CD4-positive, alpha-beta T cell treated with Interleukin-2 at 100 ng/mL for 4 hours (primary cell): ENCODE measurements around the gene FOXQ1.

ENCODE experiments used
- DNase-seq: peaks from one replicate; pipeline ENCODE4 v3.0.0-alpha.2; 2020; ENCODE audit warnings: low spot score

Gene FOXQ1, protein sequence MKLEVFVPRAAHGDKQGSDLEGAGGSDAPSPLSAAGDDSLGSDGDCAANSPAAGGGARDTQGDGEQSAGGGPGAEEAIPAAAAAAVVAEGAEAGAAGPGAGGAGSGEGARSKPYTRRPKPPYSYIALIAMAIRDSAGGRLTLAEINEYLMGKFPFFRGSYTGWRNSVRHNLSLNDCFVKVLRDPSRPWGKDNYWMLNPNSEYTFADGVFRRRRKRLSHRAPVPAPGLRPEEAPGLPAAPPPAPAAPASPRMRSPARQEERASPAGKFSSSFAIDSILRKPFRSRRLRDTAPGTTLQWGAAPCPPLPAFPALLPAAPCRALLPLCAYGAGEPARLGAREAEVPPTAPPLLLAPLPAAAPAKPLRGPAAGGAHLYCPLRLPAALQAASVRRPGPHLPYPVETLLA

DNA sequence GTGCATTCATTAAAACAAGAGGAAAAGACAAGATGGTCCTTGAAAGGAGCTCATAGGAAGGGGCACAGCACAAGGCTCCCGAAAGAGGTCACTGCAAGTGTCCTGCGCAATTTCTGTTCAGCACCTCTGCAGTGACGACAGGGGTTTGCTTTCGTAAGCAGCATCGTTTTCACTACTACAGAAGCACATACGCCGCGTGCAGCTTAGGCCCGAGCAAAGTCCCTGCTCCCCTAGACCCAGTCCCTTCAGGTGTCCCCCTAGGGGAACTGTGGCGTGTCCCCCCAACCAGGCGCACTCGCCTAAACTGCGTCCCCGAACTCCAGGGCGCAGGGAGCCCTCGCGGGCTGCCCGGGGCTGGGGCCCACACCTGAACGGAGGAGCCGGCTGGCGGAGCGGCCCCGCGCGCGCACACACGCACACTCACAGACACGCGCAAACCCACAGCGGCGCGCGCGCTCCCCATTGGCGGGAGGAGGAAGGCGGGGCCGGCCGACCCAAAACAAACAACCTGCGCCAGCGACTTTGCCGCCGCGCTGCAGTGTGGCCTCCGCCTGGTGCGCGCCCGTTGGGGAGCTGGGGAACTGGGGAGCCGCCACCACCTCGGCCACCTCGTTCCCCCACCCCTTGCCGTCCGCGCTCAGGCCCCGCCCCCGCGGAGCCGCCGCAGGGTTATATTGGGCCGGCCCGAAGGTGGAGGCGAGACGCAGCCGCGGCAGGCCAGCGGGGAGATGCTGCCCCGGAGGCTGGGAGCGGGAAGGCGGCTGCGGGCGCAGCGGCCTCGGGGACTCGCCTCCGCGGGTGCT, at the start of gene FOXQ1:
Gene FOXQ1, plus strand, starts transcription at position 699 of the 803 bp plus-strand sequence. CDS start 607 bp downstream, outside the sequence.
- no peak for DNase-seq

DNA sequence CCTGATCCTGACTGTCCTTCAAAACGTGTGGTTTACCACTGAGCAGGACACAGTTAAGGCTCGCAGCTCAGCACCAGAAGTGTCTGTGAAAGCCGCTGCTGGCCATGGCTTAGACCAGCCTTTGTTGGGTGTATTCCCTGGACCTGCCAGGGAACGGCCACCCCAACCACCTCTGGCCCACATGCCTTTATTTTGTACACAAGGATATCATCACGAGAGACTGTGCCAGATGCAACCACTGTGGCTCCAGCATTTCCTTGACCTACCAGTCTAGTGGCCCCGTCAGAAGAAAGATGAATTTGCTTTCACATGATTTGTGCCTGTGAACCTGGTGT, 49.2 kb upstream of the FOXQ1 start:
- no peak for DNase-seq

DNA sequence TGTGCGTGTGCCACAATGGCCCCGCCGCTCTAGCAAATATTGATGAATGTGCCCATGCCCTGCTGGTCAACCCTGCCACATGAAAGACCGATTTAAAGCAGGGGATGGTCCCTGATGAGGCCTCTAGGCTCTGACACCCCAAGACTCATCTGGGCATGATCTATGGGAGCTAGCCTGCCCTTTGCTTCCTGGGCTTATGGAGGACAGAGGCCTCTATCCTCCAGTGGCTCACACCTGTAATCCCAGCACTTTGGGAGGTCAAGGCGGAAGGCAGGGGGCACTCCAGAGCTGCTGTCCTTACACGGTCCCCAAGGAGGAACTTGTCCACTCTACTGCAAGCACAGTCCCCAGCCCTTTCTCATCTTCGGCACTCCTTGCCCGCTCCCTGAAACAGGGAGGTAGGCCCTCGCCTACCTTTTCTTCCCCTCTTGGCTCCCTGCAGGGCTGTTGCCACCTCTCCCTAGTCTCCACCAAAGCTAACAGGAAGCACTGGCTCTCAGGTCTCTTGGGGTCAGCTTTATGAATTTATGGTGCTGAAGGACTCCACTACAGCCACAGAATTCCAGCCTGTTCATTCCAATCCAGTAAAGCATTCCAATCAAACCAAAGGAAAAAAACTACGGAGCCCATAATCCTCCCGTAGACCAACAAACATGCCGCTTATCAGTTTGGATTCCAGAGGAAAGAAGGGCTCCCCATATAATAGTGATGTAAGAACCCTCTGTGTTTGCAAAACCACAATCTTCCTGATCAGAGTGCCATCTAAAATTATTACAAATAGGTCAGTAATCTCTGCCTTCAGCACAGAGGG, 48.7 kb upstream of the FOXQ1 start:
- no peak for DNase-seq

DNA sequence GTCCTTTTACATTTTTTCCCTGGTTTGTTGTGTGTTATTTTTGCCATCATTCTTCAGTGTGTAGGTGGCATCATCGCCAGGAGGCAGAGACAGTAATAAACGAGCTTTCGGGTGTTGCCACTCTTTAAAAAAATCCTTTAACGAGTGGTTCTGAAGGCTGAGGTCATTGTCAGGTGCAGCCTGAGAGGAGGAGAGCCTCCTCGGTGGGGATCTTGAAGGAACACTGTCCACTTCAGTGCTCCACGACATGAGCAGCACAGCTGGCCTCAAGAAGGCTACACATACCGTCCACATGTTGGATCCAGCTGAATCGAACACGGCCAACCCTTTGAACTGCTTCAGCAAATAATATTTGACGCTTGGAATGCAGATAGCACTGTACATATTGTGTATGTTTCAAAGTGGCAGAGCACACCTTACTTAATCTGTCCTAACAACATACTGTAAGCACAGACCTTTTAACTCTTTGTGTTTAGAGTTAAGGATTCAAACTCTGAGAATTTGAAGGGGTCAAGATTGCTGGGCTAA, 48.0 kb upstream of the FOXQ1 start:
- no peak for DNase-seq

DNA sequence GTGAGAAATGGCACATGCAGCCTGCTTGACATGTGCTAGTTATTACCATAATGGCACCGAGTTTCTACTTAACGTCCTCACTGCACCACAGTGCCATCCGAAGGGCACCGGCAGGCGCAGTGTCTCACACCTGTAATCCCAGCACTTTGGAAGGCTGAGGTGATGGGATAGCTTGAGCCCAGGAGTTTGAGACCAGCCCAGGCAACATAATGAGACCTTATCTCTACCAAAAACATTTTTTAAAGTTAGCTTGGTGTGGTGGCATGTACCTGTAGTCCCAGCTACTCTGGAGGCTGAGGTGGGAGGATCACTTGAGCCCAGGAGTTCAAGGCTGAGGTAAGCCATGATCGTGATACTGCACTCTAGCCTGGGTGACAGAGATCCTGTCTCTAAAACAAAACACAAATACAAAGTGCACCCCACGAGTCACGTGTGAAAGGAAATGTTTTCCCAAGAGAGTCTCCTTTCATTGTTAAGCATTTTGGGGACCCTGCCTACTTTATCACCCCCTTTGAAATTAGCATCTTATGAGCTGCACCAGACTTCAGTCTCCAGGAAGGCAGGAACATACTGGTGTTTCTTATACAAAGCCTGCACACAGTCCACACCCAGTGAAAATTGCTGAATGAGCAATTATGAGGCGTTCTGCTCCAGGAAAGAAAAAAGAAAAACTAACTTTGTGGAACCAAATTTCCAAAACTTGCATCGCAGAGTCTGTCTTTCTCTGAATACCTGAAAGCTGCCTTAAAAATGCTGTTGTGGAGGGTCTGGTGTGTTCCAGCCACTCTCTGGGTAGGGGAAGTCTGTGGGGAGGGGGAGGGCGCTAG, 47.1 kb upstream of the FOXQ1 start:
- DNase-seq, result no peak

DNA sequence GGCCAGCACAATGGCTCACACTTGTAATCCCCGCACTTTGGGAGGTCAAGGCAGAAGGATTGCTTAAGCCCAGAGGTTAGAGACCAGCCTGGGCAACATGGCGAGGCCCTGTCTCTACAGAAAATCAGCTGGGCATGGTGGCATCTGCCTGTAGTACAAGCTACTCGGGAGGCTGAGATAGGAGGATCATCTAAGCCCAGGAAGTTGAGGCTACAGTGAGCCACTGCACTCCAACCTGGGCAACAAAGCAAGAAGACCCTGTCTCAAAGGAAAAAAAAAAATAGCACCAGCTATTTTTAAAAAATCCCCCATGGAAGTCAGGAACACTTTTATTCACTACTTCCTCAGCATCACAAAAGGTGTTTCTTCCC, 45.2 kb upstream of the FOXQ1 start:
- DNase-seq, result no peak

DNA sequence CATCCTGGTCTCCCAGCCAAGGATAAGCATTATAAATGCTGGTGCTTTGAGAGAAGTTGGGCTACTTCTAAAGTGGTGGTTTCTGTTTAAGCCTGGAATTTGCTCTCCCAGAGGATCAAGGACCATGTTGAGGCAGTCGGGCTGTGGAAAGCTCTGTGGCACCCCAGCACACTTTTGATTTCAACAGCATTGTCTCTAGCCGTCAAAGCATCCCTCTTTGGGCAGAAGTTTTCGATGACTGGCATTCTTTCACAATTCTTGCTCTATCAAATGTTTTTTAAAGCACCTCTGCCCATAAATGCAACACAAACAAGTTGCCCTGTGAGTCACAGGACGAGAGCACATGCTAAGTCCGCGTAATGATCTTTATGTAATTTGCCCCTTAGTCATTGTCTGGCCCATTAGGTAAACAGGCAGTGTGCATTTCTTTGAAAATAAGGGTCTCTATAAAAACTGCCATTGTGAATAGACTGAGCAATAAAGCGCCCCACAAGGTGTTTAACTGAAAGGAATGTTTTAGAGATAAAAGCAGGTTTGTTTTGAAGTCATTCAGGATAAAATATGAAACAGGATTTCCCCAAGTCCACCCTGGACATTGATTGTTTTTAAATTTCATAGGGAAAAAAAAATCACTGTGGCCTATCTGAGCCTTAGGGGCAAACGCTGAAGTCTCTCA, 44.7 kb upstream of the FOXQ1 start:
- no peak for DNase-seq

DNA sequence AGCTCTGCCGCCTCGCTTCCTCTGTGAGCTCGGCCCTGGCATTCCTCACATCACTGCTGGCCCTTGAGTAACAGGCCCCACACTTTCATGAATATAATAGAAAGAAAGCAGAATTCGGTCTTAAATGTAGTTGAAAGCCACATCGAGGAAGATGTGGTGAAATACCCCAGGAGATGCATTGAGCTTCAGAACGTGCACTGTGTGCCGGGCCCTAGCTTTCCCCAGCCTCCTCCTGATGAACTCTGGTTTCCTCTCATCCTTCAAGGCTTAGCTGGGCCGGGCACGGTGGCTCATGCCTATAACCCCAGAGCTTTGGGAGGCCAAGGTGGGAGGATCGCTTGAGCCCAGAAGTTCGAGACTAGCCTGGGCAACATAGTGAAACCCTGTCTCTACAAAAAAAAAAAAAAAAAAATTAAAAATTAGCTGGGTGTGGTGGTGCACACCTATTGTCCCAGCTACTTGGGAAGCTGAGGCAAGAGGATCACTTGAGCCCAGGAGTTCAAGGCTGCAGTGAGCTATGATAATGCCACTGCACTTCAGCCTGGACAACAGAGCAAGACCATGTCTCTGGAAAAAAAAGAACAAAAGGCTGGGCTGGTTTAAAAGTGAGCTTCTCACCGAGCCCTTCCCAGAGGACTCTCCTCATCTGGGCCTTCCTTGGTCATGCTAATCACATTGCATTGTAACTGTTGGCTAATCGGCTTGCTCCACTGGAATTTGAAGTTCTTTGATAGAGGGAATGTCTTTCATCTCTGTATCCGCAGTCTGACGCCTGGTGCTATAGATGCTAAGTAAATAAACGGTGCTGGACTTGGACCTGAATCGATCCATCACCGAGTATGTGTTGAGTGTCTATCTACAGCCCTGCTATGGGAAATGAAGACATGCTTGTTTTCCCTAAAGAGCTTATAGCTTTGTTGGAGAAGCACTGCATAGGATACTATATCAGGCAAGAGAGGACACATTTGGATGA, 43.8 kb upstream of the FOXQ1 start:
- no peak for DNase-seq

DNA sequence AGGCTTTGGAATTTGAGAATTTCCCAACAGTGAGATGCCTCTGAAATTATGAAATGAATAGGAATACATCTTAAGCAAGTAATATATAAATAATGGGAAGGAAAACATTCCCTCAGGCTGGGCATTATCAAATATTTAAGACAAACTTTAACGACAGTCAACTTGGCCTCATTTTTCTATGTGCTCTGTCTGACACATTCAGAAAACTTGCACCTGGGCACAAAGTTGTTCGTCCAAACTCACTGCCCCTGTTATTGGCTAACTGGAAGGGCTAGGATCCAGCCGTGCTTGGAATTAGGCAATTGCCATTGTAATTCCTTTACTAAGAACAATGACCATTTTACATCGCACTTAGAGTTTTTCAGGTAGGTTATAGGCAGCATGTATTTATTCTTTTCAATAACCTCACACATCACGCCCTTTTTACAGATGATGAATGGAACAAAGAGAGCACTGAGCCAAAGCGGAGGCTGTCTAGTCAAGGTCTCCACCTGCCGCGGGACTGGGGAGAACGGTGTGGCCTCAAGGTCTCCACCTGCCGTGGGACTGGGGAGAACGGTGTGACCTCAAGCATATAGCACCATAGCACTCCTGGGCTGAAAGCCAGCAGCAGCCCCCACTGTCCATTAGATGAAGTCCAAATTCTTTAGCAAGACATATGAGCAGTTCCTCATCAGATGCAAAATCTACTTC, 40.7 kb upstream of the FOXQ1 start:
- DNase-seq, result no peak

DNA sequence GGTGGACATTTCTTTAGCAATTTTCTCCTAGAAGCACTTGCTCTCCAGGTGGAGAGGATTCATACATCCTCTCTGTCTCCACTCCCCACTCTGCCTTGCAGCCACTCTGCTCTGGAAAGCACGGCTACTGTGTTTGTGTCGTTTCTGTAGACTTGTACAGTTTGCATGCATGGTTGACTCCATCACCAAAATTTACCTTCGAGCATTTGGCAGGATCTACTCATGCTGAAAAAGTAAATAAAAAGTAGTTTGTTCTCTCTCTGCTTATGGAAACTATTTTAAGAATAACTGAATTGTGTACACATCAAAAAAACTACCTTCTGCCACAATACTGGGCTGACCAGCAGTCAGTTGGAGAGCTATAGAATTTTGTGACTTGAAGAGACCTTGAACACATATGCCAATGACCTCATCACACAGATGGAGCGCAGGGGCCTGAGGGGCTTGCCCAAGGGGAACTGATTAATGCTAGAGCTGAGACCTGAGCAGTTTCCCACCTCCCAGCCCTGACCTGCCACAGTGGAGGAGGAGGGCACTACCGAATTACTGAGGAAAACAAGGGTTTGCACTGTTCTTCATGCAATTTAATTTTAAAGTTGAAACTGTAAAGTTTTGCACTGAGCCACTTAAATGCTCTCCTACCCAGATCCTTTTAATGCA, 33.7 kb upstream of the FOXQ1 start:
- DNase-seq, result no peak

DNA sequence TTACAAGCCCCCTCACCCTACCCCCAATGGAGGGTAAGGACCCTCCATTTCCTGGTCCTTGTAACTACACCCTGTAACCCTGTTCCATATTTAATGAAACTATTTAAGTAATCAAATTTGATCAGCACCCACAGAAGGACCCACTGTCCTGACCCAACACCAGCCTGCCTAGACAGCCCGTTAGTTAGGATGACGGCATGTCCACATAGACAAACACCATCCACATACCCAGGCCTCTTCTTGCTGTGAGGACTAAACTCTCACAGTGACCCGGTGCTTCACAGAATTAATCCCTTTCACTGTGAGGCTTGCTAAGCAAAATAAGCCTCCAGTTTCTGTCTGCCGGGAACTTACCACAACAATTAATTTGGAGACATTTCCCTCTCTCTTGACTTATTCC, 32.8 kb upstream of the FOXQ1 start:
- DNase-seq, result no peak

DNA sequence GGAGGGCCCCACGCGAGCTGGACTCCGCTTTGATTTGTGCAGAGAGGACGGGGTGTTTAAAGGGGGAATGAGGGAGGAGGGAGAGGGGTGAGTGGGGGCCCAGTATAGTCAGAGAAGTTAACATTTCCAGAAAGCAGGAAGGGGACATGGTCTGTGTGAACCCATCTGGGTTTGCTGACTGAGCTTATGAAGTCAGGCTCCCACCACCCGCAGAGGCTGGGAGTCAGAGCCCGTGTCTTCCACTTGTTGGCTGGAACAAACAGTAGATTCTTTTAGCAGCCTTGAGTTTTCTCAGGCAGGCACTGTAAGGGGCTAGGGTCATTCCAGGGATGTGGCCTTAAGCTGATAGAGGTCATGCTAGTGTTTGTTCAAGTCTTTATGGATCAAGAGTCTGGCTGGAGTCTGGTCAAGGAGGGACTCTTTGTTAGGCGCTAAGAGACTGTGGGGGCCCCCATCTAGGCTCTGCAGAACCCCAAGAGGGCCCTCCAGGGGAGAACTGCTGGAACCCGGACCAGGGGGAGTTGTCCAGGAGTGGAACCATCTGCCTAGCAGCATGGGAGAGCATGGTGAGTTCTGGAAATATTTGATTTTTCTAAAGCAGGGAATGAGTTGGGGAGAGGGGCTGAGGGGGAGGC, 31.1 kb upstream of the FOXQ1 start:
- no peak for DNase-seq

DNA sequence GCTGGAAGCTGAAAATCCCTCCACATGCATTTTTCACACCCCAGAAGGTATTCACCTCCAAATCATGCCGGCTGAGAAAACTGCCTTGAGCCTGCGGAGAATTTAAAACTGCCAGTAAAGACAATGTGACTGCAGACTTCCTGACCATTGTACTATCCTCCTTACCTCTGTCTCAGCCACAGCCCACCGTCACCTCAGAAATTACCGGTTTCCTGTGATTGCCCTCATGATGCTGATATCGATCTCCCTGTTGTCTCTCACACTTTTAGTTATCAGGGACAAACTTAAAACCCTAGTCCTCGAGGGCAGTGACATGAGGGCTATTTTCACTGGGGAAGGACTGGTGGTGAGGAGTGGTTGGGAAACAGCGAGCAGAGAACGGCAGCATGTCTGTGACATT, 30.2 kb upstream of the FOXQ1 start:
- DNase-seq, result no peak

DNA sequence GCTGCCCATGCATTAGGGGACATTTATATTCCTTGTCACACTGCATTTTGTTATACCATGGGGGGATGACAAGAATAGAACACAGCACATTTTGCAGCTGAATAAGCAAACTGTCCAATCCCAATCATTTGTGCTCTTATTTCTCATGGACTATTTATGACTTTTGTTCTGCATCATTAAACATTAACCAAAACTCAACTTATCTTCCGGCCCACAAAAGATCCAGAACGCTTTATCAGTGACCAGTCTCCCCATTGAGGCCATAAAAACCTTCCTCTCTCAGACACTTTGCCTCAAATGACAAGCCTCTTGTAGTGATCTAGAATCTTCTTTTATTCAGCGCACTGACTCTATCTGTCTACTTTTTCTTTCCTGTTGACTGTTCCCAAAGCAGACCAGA, 28.4 kb upstream of the FOXQ1 start:
- DNase-seq, result no peak

DNA sequence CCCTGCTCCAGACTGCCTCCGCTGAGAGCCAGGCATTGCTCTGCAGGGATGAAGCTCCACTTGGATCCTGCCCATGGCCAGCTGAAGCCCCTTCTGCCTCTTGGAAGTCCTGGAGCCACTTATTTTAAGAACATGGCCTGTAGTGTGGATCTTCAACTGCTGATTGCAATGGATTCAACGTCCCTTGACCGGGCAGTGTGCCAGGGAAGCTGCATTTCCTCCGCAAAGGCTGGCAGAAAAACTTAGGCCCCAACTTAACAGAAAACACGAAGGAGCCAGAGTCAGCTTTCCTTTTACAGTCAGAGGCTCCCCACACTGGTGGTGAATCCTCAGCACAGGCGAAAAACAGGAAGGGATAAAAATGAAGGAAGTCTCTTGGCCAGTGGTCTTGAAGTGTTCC, 26.3 kb upstream of the FOXQ1 start:
- DNase-seq, result no peak

DNA sequence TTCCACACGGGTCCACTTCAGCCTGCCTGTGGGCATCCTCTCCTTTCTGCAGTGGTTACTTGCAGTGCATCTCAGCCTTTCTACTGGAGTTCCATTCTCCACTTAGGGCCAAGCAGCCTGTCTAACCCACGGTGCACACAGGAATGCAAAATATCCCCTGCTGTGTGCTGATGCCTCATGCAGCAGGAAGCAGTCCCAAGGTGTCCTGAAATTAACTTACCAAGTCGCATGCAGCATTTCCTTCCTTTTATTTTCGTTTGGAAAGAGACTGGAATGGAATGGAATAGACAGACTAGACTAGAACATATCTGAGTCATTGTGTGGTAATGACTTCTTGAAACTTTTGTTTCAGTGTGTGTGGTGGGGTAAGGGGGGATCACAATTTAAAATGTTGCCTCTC, 25.9 kb upstream of the FOXQ1 start:
- DNase-seq, result no peak

DNA sequence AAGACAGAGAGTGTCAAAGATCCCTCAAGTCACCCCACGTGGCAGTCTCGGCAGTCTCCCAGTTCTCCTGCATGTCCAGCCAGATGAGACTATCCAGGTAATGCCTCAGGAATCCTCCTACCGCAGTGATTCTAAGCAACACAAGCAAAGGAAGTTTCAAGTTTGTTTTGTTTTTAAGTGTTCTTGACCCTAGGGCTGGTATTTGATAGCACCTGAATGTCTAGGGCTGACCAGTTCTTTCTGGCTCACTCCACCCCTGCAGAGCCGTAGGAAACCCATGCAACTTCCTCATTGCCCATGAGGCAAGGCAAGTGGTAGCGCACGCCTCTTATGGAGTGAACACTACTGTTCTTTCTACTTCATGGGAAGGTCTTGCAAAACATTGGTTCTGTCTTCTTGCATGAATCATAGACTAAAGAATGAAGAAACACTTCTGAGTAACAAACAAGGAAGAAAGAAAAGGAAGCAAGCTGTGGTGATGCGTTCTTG, 24.8 kb upstream of the FOXQ1 start:
- DNase-seq, result no peak

DNA sequence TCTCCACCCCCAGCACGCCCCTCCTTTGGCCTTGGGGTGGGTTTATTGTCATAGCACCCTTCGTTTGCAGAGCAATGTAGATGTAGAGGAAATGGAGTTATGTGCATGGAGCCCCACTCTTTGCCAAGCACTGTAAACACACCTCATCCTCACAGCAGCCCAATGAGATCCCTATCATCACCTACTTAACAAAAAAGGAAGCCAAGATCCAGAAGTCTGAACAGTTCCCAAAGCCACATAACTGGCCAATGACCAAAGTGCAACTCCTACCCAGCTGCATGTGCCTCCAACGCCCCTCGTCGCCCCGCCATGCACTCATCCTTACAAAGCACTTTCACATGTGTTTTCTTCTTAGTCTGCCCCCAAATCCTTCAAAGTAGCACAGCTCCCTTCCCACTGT, 21.8 kb upstream of the FOXQ1 start:
- DNase-seq, result no peak
